IMR-90 (cell line): ENCODE results near the gene DCTN2. TPM values are rescaled to one million over a fixed set of nuclear protein-coding genes. Genes with fewer than 3 reads are reported as not detected.

ENCODE experiments used
- ATAC-seq: fragments of 200-7000 bp; cut with Tn5 transposase; 2 replicates; pipeline ENCODE4 v1.9.1; 2020; ENCODE audit warnings: low read depth, mild to moderate bottlenecking, moderate library complexity
- BruUV-seq: library from RNA; stranded (reverse); fragments of 400-500 nt; replicated peaks from 2 replicates; lab custom pipeline; 2021; lab: Mats Ljungman, UMichigan
- CTCF ChIA-PET: fragments of 300-600 bp; formaldehyde crosslinking; extraction: SDS; loops from one replicate; lab custom pipeline; 2021; ENCODE audit warnings: antibody characterized with exemption; lab: Yijun Ruan, JAX
- POLR2A ChIA-PET: fragments of 300-600 bp; sonication (Branson Sonifier 250); formaldehyde crosslinking; loops from one replicate; lab custom pipeline; 2022; ENCODE audit warnings: antibody characterized with exemption; ENCODE audit not compliant: unreplicated experiment; lab: Charles Lee
- DNase-seq: peaks from one replicate; pipeline ENCODE4 v3.0.0; 2013
- H2AFZ ChIP-seq: replicated peaks from 2 replicates; pipeline ENCODE3; 2013; ENCODE audit warnings: low read length, mild to moderate bottlenecking; ENCODE audit not compliant: poor library complexity
- H2AK5ac ChIP-seq: 2 replicates; pipeline ENCODE4 v1.6.1; 2013; ENCODE audit warnings: low read depth, low read length, inconsistent platforms
- H2AK9ac ChIP-seq: replicated peaks from 2 replicates; pipeline ENCODE3; 2013; ENCODE audit warnings: mild to moderate bottlenecking, low read depth, low read length, moderate library complexity; ENCODE audit not compliant: poor library complexity
- H2BK120ac ChIP-seq: 2 replicates; pipeline ENCODE4 v1.6.1; 2013; ENCODE audit warnings: low read depth, low read length, inconsistent platforms
- H2BK15ac ChIP-seq: 3 replicates; pipeline ENCODE4 v1.6.1; 2013; ENCODE audit warnings: low read depth, low read length, inconsistent platforms
- H2BK20ac ChIP-seq: 2 replicates; pipeline ENCODE4 v1.6.1; 2013; ENCODE audit warnings: low read depth, mild to moderate bottlenecking, inconsistent platforms, low read length, moderate library complexity
- H2BK5ac ChIP-seq: 2 replicates; pipeline ENCODE4 v1.6.1; 2013; ENCODE audit warnings: mild to moderate bottlenecking, low read depth, low read length, inconsistent platforms; ENCODE audit not compliant: poor library complexity, severe bottlenecking
- H3K14ac ChIP-seq: replicated peaks from 2 replicates; pipeline ENCODE4 v1.6.1; 2013; ENCODE audit warnings: low read depth, low read length, inconsistent platforms
- H3K18ac ChIP-seq: 2 replicates; pipeline ENCODE4 v1.6.1; 2013; ENCODE audit warnings: low read depth, low read length, control low read depth
- H3K23ac ChIP-seq: 2 replicates; pipeline ENCODE4 v1.6.1; 2013; ENCODE audit warnings: low read depth, low read length, inconsistent platforms
- H3K27ac ChIP-seq: 2 replicates; pipeline ENCODE4 v1.5.1; 2013; ENCODE audit warnings: mild to moderate bottlenecking, control low read depth, low read length; ENCODE audit not compliant: insufficient read depth
- H3K27me3 ChIP-seq: 2 replicates; pipeline ENCODE4 v1.6.1; 2013; ENCODE audit warnings: low read length; ENCODE audit not compliant: control insufficient read depth, insufficient read depth
- H3K36me3 ChIP-seq: 2 replicates; pipeline ENCODE4 v1.6.1; 2013; ENCODE audit warnings: low read length, mixed read lengths; ENCODE audit not compliant: control insufficient read depth, insufficient read depth
- H3K4ac ChIP-seq: 2 replicates; pipeline ENCODE4 v1.6.1; 2013; ENCODE audit warnings: low read depth, low read length, inconsistent platforms
- H3K4me1 ChIP-seq: 2 replicates; pipeline ENCODE4 v1.6.1; 2013; ENCODE audit warnings: low read length, mixed read lengths; ENCODE audit not compliant: control insufficient read depth, insufficient read depth
- H3K4me2 ChIP-seq: 2 replicates; pipeline ENCODE4 v1.6.1; 2013; ENCODE audit warnings: low read depth, mild to moderate bottlenecking, control low read depth, low read length, moderate library complexity
- H3K4me3 ChIP-seq: 2 replicates; pipeline ENCODE4 v1.5.1; 2013; ENCODE audit warnings: low read depth, mild to moderate bottlenecking, control low read depth, low read length, moderate library complexity; ENCODE audit not compliant: insufficient read depth
- H3K56ac ChIP-seq: 2 replicates; pipeline ENCODE4 v1.6.1; 2013; ENCODE audit warnings: low read length, inconsistent platforms; ENCODE audit not compliant: insufficient read depth; ENCODE audit errors: extremely low read depth
- H3K79me1 ChIP-seq, 2 experiments: 2 replicates each; pipeline ENCODE4 v1.6.1; 2013; ENCODE audit warnings: low read length in 2 of 2, inconsistent platforms in 1 of 2, low read depth in 1 of 2
- H3K9ac ChIP-seq: 2 replicates; pipeline ENCODE4 v1.6.1; 2013; ENCODE audit warnings: low read depth, low read length, control low read depth
- H3K9me1 ChIP-seq: 2 replicates; pipeline ENCODE4 v1.6.1; 2013; ENCODE audit warnings: low read length, inconsistent platforms; ENCODE audit not compliant: insufficient read depth
- H3K9me3 ChIP-seq: 2 replicates; pipeline ENCODE4 v1.6.1; 2013; ENCODE audit warnings: low read length; ENCODE audit not compliant: control insufficient read depth, insufficient read depth
- H4K20me1 ChIP-seq: 2 replicates; pipeline ENCODE4 v1.6.1; 2013; ENCODE audit warnings: low read length, inconsistent platforms; ENCODE audit not compliant: insufficient read depth
- H4K5ac ChIP-seq: 2 replicates; pipeline ENCODE4 v1.6.1; 2013; ENCODE audit warnings: mild to moderate bottlenecking, low read depth, low read length, control low read depth
- H4K8ac ChIP-seq, 2 experiments: 2 replicates each; pipeline ENCODE4 v1.6.1; 2013; ENCODE audit warnings: low read depth in 2 of 2, low read length in 2 of 2, control low read depth in 1 of 2, inconsistent platforms in 1 of 2
- H4K91ac ChIP-seq: 2 replicates; pipeline ENCODE4 v1.6.1; 2013; ENCODE audit warnings: low read depth, low read length, inconsistent platforms; ENCODE audit not compliant: insufficient read depth
- CEBPB ChIP-seq: IDR thresholded peaks from 2 replicates; pipeline ENCODE4 v1.6.1; 2012; ENCODE audit warnings: low read depth, low read length, improper control_type of control experiment
- MAFK ChIP-seq: IDR thresholded peaks from 2 replicates; pipeline ENCODE4 v1.6.1; 2012; ENCODE audit warnings: low read depth, low read length, improper control_type of control experiment
- MXI1 ChIP-seq: IDR thresholded peaks from 2 replicates; pipeline ENCODE4 v1.6.1; 2012; ENCODE audit warnings: low read depth, mild to moderate bottlenecking, low read length, moderate library complexity, borderline replicate concordance
- RFX5 ChIP-seq: IDR thresholded peaks from 2 replicates; pipeline ENCODE4 v1.8.0; 2012; ENCODE audit warnings: low read depth, mild to moderate bottlenecking, low read length, moderate library complexity
- WGBS, 2 experiments: methylation state at CpG; one replicate each; pipeline versions ENCODE4 v1.1.5 to v1.1.7; 2013; ENCODE audit warnings: missing lambda C conversion rate in 2 of 2; ENCODE audit not compliant: insufficient read length in 1 of 2; ENCODE audit errors: extremely low coverage in 2 of 2; 5-methylcytosine and 5-hydroxymethylcytosine counted together
- dilution Hi-C: fragments of 300-500 bp; cut with HindIII; formaldehyde crosslinking; loops from one replicate; pipeline ENCODE4 v1.14.3; 2018; ENCODE audit warnings: low sequenced_read_pairs; ENCODE audit not compliant: unreplicated experiment
- in situ Hi-C: fragments of 300-500 bp; cut with MboI; formaldehyde crosslinking; loops from 3 replicates; pipeline ENCODE4 v1.14.3; 2019; ENCODE audit warnings: low sequenced_read_pairs, inconsistent platforms, mixed read lengths
- intact Hi-C: fragments of 100-400 bp; cut with micrococcal nuclease; formaldehyde crosslinking; loops from 2 replicates; pipeline ENCODE4 v1.10.0; 2022
- polyA plus RNA-seq, 3 experiments: library from polyadenylated mRNA; depleted of rRNA; stranded (reverse); fragments of >200 nt; gene quantifications; 2 replicates each; pipeline ENCODE4 v1.2.3, GENCODE V29; 2012; ENCODE audit warnings: low replicate concordance in 1 of 3
- total RNA-seq: library from RNA; depleted of rRNA; stranded (reverse); fragments of >200 nt; gene quantifications from 2 replicates; pipeline ENCODE4 v1.2.3, GENCODE V29; 2012
- TF ChIP-seq, protein P1 (sequence below): conservative IDR thresholded peaks from 2 replicates; pipeline ENCODE4 v1.5.1; 2012; ENCODE audit warnings: mild to moderate bottlenecking, low read depth, low read length, improper control_type of control experiment
- TF ChIP-seq, protein P2 (sequence below): fragments of 150-350 bp; IDR thresholded peaks from 2 replicates; pipeline ENCODE4 v1.6.1; 2017; ENCODE audit warnings: mild to moderate bottlenecking, antibody characterized with exemption, low read length, low read depth

DCTN2 gene
- total and polyA plus RNA-seq, 2 of the 4 experiments (the other 2 are of a cell fraction) = 125 to 130 TPM

DNA sequence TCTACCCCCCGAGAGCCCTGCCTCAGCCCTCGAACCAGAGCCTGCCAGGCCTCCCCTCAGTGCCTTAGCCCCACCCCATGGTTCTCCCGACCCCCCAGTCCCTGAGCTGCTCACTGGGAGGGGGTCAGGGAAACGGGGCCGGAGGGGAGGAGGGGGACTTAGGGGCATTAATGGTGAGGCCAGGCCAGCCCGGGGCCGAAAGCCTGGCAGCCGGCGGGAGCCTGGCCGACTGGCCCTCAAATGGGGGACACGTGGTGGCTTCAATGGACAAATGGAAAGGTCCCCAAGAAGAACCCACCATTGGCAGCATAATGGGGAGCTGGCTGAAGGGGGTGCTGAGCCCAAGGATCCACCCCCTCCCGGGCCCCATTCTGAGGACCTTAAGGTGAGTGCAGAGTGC, 18.8 kb downstream of the DCTN2 start:
- Histone ChIP-seq H4K91ac (no peak overlapping the region), H3K27ac (no peak overlapping the region), H3K9me1 (peaks cover 11% of the 10 kb centered on the region), H3K4me1 (peaks cover 9% of the 10 kb centered on the region), H3K23ac (no peak overlapping the region), H2BK15ac (no peak overlapping the region), H2BK5ac (no peak overlapping the region), H4K20me1 (peaks cover 24% of the 10 kb centered on the region), H3K9ac (no peak overlapping the region), H2BK120ac (no peak overlapping the region), H2AK9ac (no peak overlapping the region), H2AK5ac (no peak overlapping the region), H2BK20ac (no peak overlapping the region), H2AFZ (no peak overlapping the region), H3K4me3 (no peak overlapping the region), H4K5ac (no peak overlapping the region), H3K14ac (no peak overlapping the region), H3K18ac (no peak overlapping the region), H3K4me2 (no peak overlapping the region), H3K36me3 (peaks cover 77% of the 10 kb centered on the region), H3K9me3 (no peaks in the 10 kb centered on the region), H4K8ac (no peak overlapping the region), H3K79me1 (peaks cover 17 to 58% of the 10 kb centered on the region in 2 experiments), H3K56ac (no peak overlapping the region), H3K4ac (no peak overlapping the region), H3K27me3 (no peaks in the 10 kb centered on the region)
- WGBS, 2 experiments = no CpG with 5 or more reads among the region's 12 CpGs
- DNase-seq (no peak), ATAC-seq (no peak)
- in situ Hi-C loops = no loop called here
- dilution Hi-C loops = no loop called here
- intact Hi-C loops = no loop called here
- POLR2A ChIA-PET = no interaction called here
- TF ChIP-seq MXI1 (no peak), CEBPB (no peak), MAFK (no peak), RFX5 (no peak)
- TF ChIP-seq, protein P1, sequence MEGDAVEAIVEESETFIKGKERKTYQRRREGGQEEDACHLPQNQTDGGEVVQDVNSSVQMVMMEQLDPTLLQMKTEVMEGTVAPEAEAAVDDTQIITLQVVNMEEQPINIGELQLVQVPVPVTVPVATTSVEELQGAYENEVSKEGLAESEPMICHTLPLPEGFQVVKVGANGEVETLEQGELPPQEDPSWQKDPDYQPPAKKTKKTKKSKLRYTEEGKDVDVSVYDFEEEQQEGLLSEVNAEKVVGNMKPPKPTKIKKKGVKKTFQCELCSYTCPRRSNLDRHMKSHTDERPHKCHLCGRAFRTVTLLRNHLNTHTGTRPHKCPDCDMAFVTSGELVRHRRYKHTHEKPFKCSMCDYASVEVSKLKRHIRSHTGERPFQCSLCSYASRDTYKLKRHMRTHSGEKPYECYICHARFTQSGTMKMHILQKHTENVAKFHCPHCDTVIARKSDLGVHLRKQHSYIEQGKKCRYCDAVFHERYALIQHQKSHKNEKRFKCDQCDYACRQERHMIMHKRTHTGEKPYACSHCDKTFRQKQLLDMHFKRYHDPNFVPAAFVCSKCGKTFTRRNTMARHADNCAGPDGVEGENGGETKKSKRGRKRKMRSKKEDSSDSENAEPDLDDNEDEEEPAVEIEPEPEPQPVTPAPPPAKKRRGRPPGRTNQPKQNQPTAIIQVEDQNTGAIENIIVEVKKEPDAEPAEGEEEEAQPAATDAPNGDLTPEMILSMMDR = no peak
- TF ChIP-seq, protein P2, sequence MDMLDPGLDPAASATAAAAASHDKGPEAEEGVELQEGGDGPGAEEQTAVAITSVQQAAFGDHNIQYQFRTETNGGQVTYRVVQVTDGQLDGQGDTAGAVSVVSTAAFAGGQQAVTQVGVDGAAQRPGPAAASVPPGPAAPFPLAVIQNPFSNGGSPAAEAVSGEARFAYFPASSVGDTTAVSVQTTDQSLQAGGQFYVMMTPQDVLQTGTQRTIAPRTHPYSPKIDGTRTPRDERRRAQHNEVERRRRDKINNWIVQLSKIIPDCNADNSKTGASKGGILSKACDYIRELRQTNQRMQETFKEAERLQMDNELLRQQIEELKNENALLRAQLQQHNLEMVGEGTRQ = no peak
- BruUV-seq = no TSS peak
- CTCF ChIA-PET = no interaction called here
